Heart left ventricle (tissue), 16 donors: Measurements from ENCODE around the gene ZNF423. TPM values are rescaled to one million over a fixed set of nuclear protein-coding genes. Genes with fewer than 3 reads are reported as not detected.

Experiments
- ATAC-seq, 4 donors: fragments of 200-7000 bp; cut with Tn5 transposase; one replicate each; pipeline ENCODE4 v1.9.1; 2020 to 2022; ENCODE audit warnings: moderate library complexity in 4 of 4, mild to moderate bottlenecking in 3 of 4, moderate number of reproducible peaks in 1 of 4
- DNase-seq, 5 donors: peaks; one replicate each; pipeline ENCODE4 v3.0.0-alpha.2; 2020
- H3K27ac ChIP-seq, 12 donors: fragments of 200-600 bp; sonication (generic) in 4 of 12; one replicate each; pipeline versions ENCODE4 v1.5.0 to v1.8.0; 2016 to 2022; ENCODE audit warnings: mild to moderate bottlenecking in 2 of 12
- H3K27me3 ChIP-seq, 9 donors: fragments of 200-600 bp; sonication (generic) in 2 of 9; one replicate each; pipeline versions ENCODE4 v1.5.1 to v1.8.0; 2016 to 2022; ENCODE audit warnings: mild to moderate bottlenecking in 3 of 9
- H3K36me3 ChIP-seq, 9 donors: fragments of 200-600 bp; sonication (generic) in 2 of 9; one replicate each; pipeline versions ENCODE4 v1.5.0 to v1.8.0; 2018 to 2022; ENCODE audit warnings: mild to moderate bottlenecking in 2 of 9
- H3K4me1 ChIP-seq, 12 donors: fragments of 200-600 bp; sonication (generic) in 4 of 12; one replicate each; pipeline versions ENCODE4 v1.5.0 to v1.8.0; 2016 to 2022; ENCODE audit warnings: mild to moderate bottlenecking in 3 of 12
- H3K4me3 ChIP-seq, 12 donors: fragments of 200-600 bp; sonication (generic) in 4 of 12; one replicate each; pipeline versions ENCODE4 v1.5.0 to v1.8.0; 2017 to 2022; ENCODE audit warnings: mild to moderate bottlenecking in 9 of 12, moderate library complexity in 4 of 12
- H3K9me3 ChIP-seq, 12 donors: fragments of 200-600 bp; sonication (generic) in 4 of 12; one replicate each; pipeline versions ENCODE4 v1.5.0 to v1.8.0; 2016 to 2022; ENCODE audit warnings: mild to moderate bottlenecking in 1 of 12
- CTCF ChIP-seq, 12 donors: fragments of 200-600 bp; sonication (generic) in 4 of 12; IDR thresholded peaks; one replicate each; pipeline versions ENCODE4 v1.5.0 to v1.8.0; 2018 to 2022; ENCODE audit warnings: antibody characterized with exemption in 12 of 12, mild to moderate bottlenecking in 5 of 12
- POLR2A ChIP-seq, 2 donors: fragments of 450-650 bp; IDR thresholded peaks; one replicate each; pipeline ENCODE4 v1.6.1; 2017; ENCODE audit warnings: antibody characterized with exemption in 2 of 2, mild to moderate bottlenecking in 2 of 2, moderate library complexity in 2 of 2
- WGBS, 4 donors: extraction: QIAGEN DNeasy Blood & Tissue Kit in 2 of 4; methylation state at CpG; one replicate each; pipeline versions ENCODE4 v1.1.5 to v1.1.7; 2013 to 2018; 5-methylcytosine and 5-hydroxymethylcytosine counted together
- intact Hi-C, 10 donors: fragments of 100-400 bp; cut with DNase I; formaldehyde crosslinking; loops; one replicate each; pipeline versions ENCODE4 v1.11.1 to v1.14.2; 2022
- polyA plus RNA-seq, 2 donors: library from polyadenylated mRNA; stranded (reverse); fragments of 200-250 nt; gene quantifications; one replicate each; pipeline ENCODE4 v1.2.3, GENCODE V29; 2013
- total RNA-seq, 9 donors: library from RNA; depleted of rRNA in 2 of 9; stranded (reverse); fragments of >200 nt in 2 of 9; fragmentation: NEBNext Ultra II Directional in 3 of 9; extraction: Animal tissue kit (Norgen Biotek cat#: 25700) in 3 of 9; gene quantifications; one replicate each; pipeline versions ENCODE4 v1.1.0 to v1.2.4, GENCODE V29; 2016 to 2023
- donor health status: ischemic (EF 13 %, LVEDD 7.1; RV severe dilation, severe dysfunction).
- donor health status: healthy with polysubstance abuse.
- donor health status: DM: no; HTN: yes; CAD: no.
- donor health status: DM: no; HTN: no; CAD: no.
- donor health status: ischemic (EF 25% LVEDD 6.9; RV normal size, moderate dysfunction).
- donor health status: ischemic (EF 25% LVEDD 5.7; RV mildly dilated, moderate dysfunction).
- donor health status: healthy.
- donor health status: DM: yes; HTN: yes; CAD: no.
- donor health status: ischemic (EF 35%, LVEDD 5.7; RV mildly dilated, moderate dysfunction).
- donor health status: nonischemic (EF 11% LVEDD 7.7; RV severe dilation, severe dysfunction).
- donor health status: DM: yes; HTN: yes; CAD: no.
- donor health status: PGD.
- donor health status: ischemic (EF 29% LVEDD 5.4; RV normal size, mild dysfunction).
- donor health status: nonischemic (EF 23%, LVEDD 6.1; RV moderate dilation, normal function).

Gene ZNF423
- total and polyA plus RNA-seq, 11 donors, result 1.8 to 10.4 (median 5.7) TPM

- intact Hi-C loops, result no loop called here
- peaks cover 0 to 25% (median 0%) of the 10 kb centered on the region in 9 donors for H3K27me3 ChIP-seq
Measured at GRCh38 chr16:49890876-49891275, 35.0 kb upstream of the ZNF423 start.

GRCh38 chr16:49889725-49890397 lies 33.9 kb upstream of the ZNF423 start:
- H3K27me3 ChIP-seq, result peaks cover 0 to 26% (median 0%) of the 10 kb centered on the region in 9 donors
- no peak for ATAC-seq
- H3K4me1 ChIP-seq, result no peaks in the 10 kb centered on the region
- H3K27ac ChIP-seq, result no peak overlapping the region
- no peak overlapping the region for H3K4me3 ChIP-seq
- 89 to 96% (median 94%) methylated on average over 5 of the region's 5 CpGs for WGBS, 4 donors
- intact Hi-C loops, result loop anchor here in 1 of 10 donors (10.0 kb wide), 1 partner anchor 395 kb away; no protein-coding TSS in a partner anchor
- TF ChIP-seq CTCF (IDR thresholded peaks at IDR 0.05), result no peak
- TF ChIP-seq POLR2A (IDR thresholded peaks at IDR 0.05), result no peak
- H3K36me3 ChIP-seq, result no peaks in the 10 kb centered on the region
- peaks cover 0 to 7% (median 0%) of the 10 kb centered on the region in 12 donors for H3K9me3 ChIP-seq
- no peak for DNase-seq

More at GRCh38 chr16:49890876-49891275, 35.0 kb upstream of the ZNF423 start:
- DNase-seq, result peak in 1 of 5 donors; percentile 53
- ATAC-seq, result no peak
- no peak for TF ChIP-seq POLR2A (IDR thresholded peaks at IDR 0.05)
- peak in 6 of 12 donors; percentile 8 to 39 (median 25) for TF ChIP-seq CTCF (IDR thresholded peaks at IDR 0.05)
- Histone ChIP-seq H3K4me3 (no peak overlapping the region), H3K9me3 (peaks cover 0 to 7% (median 0%) of the 10 kb centered on the region in 12 donors), H3K27ac (no peak overlapping the region), H3K36me3 (no peaks in the 10 kb centered on the region), H3K4me1 (no peaks in the 10 kb centered on the region)
- 39 to 53% (median 43%) methylated on average over 5 of the region's 5 CpGs for WGBS, 4 donors

- Histone ChIP-seq H3K27me3 (peaks cover 0 to 26% (median 0%) of the 10 kb centered on the region in 9 donors), H3K27ac (no peak overlapping the region), H3K4me1 (no peaks in the 10 kb centered on the region), H3K9me3 (peaks cover 0 to 7% (median 0%) of the 10 kb centered on the region in 12 donors), H3K36me3 (no peaks in the 10 kb centered on the region), H3K4me3 (no peak overlapping the region)
- ATAC-seq (no peak), DNase-seq (no peak)
- intact Hi-C loops, result loop anchor here in 1 of 10 donors (10.0 kb wide), 1 partner anchor 392 kb away; no protein-coding TSS in a partner anchor
- TF ChIP-seq CTCF (IDR thresholded peaks at IDR 0.05) (no peak), POLR2A (IDR thresholded peaks at IDR 0.05) (no peak)
- 68 to 88% (median 82%) methylated on average over 9 of the region's 9 CpGs for WGBS, 4 donors
Measured at GRCh38 chr16:49886554-49887094, 30.7 kb upstream of the ZNF423 start.
